A673 (cell line): ENCODE results near the gene PPM1N.
A peak's percentile ranks its signal among the peaks of the same experiment; 100 is the strongest.

Source experiments
- CTCF ChIP-seq: fragments of 300-800, 200-600 bp; sonication (generic); conservative IDR thresholded peaks from 2 replicates; pipeline ENCODE4 v1.5.1; 2017; ENCODE audit warnings: low read depth, mild to moderate bottlenecking, antibody characterized with exemption, low read length, moderate library complexity, mixed read lengths
- EZH2 ChIP-seq: fragments of 200-600 bp; sonication (generic); IDR thresholded peaks from 2 replicates; pipeline ENCODE4 v1.6.1; 2017; ENCODE audit warnings: borderline replicate concordance, low read depth, mild to moderate bottlenecking, mixed read lengths, antibody characterized with exemption, low read length; ENCODE audit not compliant: poor library complexity, severe bottlenecking

GRCh38 chr19:45506246-45506988, 8.2 kb downstream of the PPM1N start:
- TF ChIP-seq EZH2 (no peak), CTCF (peak; percentile 73)
